Endothelial cell of umbilical vein (primary cell): ENCODE data around the gene RAD50. TPM values are rescaled to one million over a fixed set of nuclear protein-coding genes. Genes with fewer than 3 reads are reported as not detected.

Experiments used
- BruUV-seq: library from RNA; stranded (reverse); fragments of 400-500 nt; replicated peaks from 2 replicates; lab custom pipeline; 2021; lab: Mats Ljungman, UMichigan
- CTCF ChIA-PET: fragments of 300-600, 350-600 bp; sonication (Branson Sonifier 250); formaldehyde crosslinking; loops from one replicate; lab custom pipeline; 2021; ENCODE audit warnings: antibody characterized with exemption, inconsistent platforms; lab: Charles Lee
- POLR2A ChIA-PET: fragments of 300-600, 350-600 bp; sonication (Branson Sonifier 250); formaldehyde crosslinking; loops from one replicate; lab custom pipeline; 2021; ENCODE audit warnings: antibody characterized with exemption, inconsistent platforms; lab: Charles Lee
- DNase-seq: peaks from one replicate; pipeline ENCODE4 v3.0.0-alpha.2; 2011; ENCODE audit warnings: low read depth, low spot score
- FAIRE-seq: peaks from 2 replicates; lab custom pipeline; 2011; peaks lifted over from hg19 to GRCh38; lab: Jason Lieb, UNC
- H2AFZ ChIP-seq: 2 replicates; pipeline ENCODE4 v1.6.0; 2012; ENCODE audit warnings: low read depth, low read length, control low read depth, inconsistent platforms
- H3K27ac ChIP-seq: 2 replicates; pipeline ENCODE4 v1.5.1; 2011; ENCODE audit warnings: low read depth, mild to moderate bottlenecking, control low read depth, low read length, moderate library complexity; ENCODE audit not compliant: insufficient read depth
- H3K27me3 ChIP-seq, 2 experiments: 2 replicates each; pipeline versions ENCODE4 v1.6.0 to v1.6.1; 2011; ENCODE audit warnings: low read length in 2 of 2, mixed read lengths in 1 of 2; ENCODE audit not compliant: control insufficient read depth in 2 of 2, insufficient read depth in 2 of 2
- H3K36me3 ChIP-seq, 2 experiments: 2 replicates in 1 of 2; 3 replicates in 1 of 2; pipeline ENCODE4 v1.5.1; 2011; ENCODE audit warnings: low read length in 2 of 2, mild to moderate bottlenecking in 1 of 2, moderate library complexity in 1 of 2; ENCODE audit not compliant: control insufficient read depth in 2 of 2, insufficient read depth in 2 of 2; ENCODE audit errors: extremely low read depth in 1 of 2
- H3K4me1 ChIP-seq: 3 replicates; pipeline ENCODE4 v1.5.1; 2011; ENCODE audit warnings: mild to moderate bottlenecking, low read length; ENCODE audit not compliant: control insufficient read depth, insufficient read depth; ENCODE audit errors: extremely low read depth
- H3K4me2 ChIP-seq: 2 replicates; pipeline ENCODE4 v1.6.1; 2011; ENCODE audit warnings: low read length, control low read depth, mixed read lengths; ENCODE audit not compliant: insufficient read depth
- H3K4me3 ChIP-seq, 3 experiments: fragments of 200-600 bp in 1 of 3; sonication (generic), shearing (Covaris generic) in 1 of 3; replicated peaks in 1 of 3; 2 replicates each; pipeline ENCODE4 v1.5.1; 2011 to 2016; ENCODE audit warnings: control low read depth in 3 of 3, low read length in 3 of 3, mild to moderate bottlenecking in 2 of 3, inconsistent platforms in 1 of 3, low read depth in 1 of 3, moderate library complexity in 1 of 3; ENCODE audit not compliant: insufficient read depth in 1 of 3
- H3K79me2 ChIP-seq: 2 replicates; pipeline ENCODE4 v1.6.0; 2012; ENCODE audit warnings: low read length, inconsistent platforms; ENCODE audit not compliant: control insufficient read depth, insufficient read depth
- H3K9ac ChIP-seq: replicated peaks from 2 replicates; pipeline ENCODE3; 2011; ENCODE audit warnings: low read length, control low read depth; ENCODE audit not compliant: insufficient read depth; ENCODE audit errors: extremely low read depth
- H3K9me1 ChIP-seq: replicated peaks from 3 replicates; pipeline ENCODE4 v1.6.0; 2011; ENCODE audit warnings: mild to moderate bottlenecking, low read length; ENCODE audit not compliant: control insufficient read depth, insufficient read depth; ENCODE audit errors: extremely low read depth
- H3K9me3 ChIP-seq: replicated peaks from 2 replicates; pipeline ENCODE4 v1.5.1; 2012; ENCODE audit warnings: low read length, inconsistent platforms; ENCODE audit not compliant: control insufficient read depth, insufficient read depth
- H4K20me1 ChIP-seq: replicated peaks from 2 replicates; pipeline ENCODE3; 2011; ENCODE audit warnings: mild to moderate bottlenecking, low read length; ENCODE audit not compliant: control insufficient read depth, insufficient read depth; ENCODE audit errors: extremely low read depth
- EZH2 ChIP-seq: IDR thresholded peaks from 2 replicates; pipeline ENCODE4 v1.6.1; 2012; ENCODE audit warnings: borderline replicate concordance, low read depth, mild to moderate bottlenecking, moderate library complexity, low read length, inconsistent platforms; ENCODE audit not compliant: severe bottlenecking
- FOS ChIP-seq: IDR thresholded peaks from 2 replicates; pipeline ENCODE4 v1.6.1; 2011; ENCODE audit warnings: mild to moderate bottlenecking, low read length, moderate library complexity, borderline replicate concordance; ENCODE audit not compliant: insufficient read depth
- GATA2 ChIP-seq: IDR thresholded peaks from 2 replicates; pipeline ENCODE4 v1.7.0; 2011; ENCODE audit warnings: low read depth, mild to moderate bottlenecking, moderate library complexity, mixed read lengths, low read length; ENCODE audit not compliant: insufficient read length, insufficient read depth
- JUN ChIP-seq: IDR thresholded peaks from 2 replicates; pipeline ENCODE4 v1.6.1; 2011; ENCODE audit warnings: borderline replicate concordance, low read depth; ENCODE audit not compliant: insufficient read length, insufficient read depth
- MYC ChIP-seq: IDR thresholded peaks from one replicate; pipeline ENCODE4 v1.6.1; 2011; ENCODE audit warnings: mild to moderate bottlenecking, low read depth, low read length
- POLR2A ChIP-seq: IDR thresholded peaks from 2 replicates; pipeline ENCODE4 v1.6.1; 2012; ENCODE audit warnings: low read depth, mild to moderate bottlenecking, control low read depth, low read length
- POLR2AphosphoS5 ChIP-seq: IDR thresholded peaks from 2 replicates; pipeline ENCODE4 v1.6.1; 2012; ENCODE audit warnings: low read depth, mild to moderate bottlenecking, control low read depth, low read length, moderate library complexity; ENCODE audit not compliant: insufficient read depth
- dilution Hi-C: fragments of 300-500 bp; cut with MboI; formaldehyde crosslinking; loops from one replicate; pipeline ENCODE4 v1.15.0; 2019; ENCODE audit warnings: low sequenced_read_pairs; ENCODE audit not compliant: extremely low pct_ligation_motif_present
- intact Hi-C: fragments of 100-400 bp; cut with micrococcal nuclease; formaldehyde crosslinking; loops from one replicate; pipeline ENCODE4 v1.10.0; 2022
- polyA plus RNA-seq, 4 experiments: library from polyadenylated mRNA; depleted of rRNA in 3 of 4; stranded (reverse) in 3 of 4; unstranded in 1 of 4; fragments of >200 nt; gene quantifications; 2 replicates each; pipeline versions ENCODE4 v1.2.1 to v1.2.3, GENCODE V29; 2011 to 2012; ENCODE audit warnings: missing spikeins in 1 of 4
- total RNA-seq: library from RNA; stranded (reverse); gene quantifications from 2 replicates; pipeline ENCODE4 v1.2.3, GENCODE V29; 2021
- TF ChIP-seq, protein P1 (sequence below), 2 donors: IDR thresholded peaks; 1 replicate in 1 of 2; 2 replicates in 1 of 2; pipeline ENCODE4 v1.5.1; 2011; ENCODE audit warnings: low read length in 2 of 2, mild to moderate bottlenecking in 2 of 2, moderate library complexity in 2 of 2, control low read depth in 1 of 2, inconsistent platforms in 1 of 2, low read depth in 1 of 2; ENCODE audit not compliant: insufficient read depth in 1 of 2; ENCODE audit errors: extremely low read depth in 1 of 2
- TF ChIP-seq, protein P2 (sequence below): IDR thresholded peaks from 2 replicates; pipeline ENCODE4 v1.6.1; 2011; ENCODE audit not compliant: insufficient read depth, insufficient read length

RAD50 gene
- total and polyA plus RNA-seq, 2 donors (not counting 3 experiments of a cell fraction or from before 2014, with no cell fraction given) = 6.1 to 20.4 TPM

DNA sequence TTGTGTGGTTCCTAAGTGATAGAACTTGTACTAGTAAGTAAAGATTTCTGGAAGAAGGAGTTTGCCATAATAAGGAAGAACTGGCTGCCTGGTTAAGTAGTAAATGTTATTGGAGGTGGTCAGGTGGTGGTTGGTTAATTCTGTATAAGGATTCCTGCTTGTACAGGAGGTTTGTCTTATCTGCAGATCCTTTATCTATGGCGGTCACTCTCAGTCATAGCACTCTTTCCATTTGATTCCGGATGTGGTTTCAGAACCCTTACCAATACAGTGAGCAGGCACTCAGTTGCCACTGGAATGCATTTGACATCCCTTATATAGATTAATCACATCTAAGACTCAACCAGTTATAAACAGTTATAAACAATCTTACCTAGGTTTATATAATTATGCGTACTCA is 50.3 kb downstream of the RAD50 start:
- CTCF ChIA-PET = no interaction called here
- no peaks in the 10 kb centered on the region for H3K27me3 ChIP-seq
- H3K36me3 ChIP-seq = peaks cover 0 to 6% of the 10 kb centered on the region in 2 experiments
- no peak overlapping the region for H3K4me2 ChIP-seq
- TF ChIP-seq, protein P1, sequence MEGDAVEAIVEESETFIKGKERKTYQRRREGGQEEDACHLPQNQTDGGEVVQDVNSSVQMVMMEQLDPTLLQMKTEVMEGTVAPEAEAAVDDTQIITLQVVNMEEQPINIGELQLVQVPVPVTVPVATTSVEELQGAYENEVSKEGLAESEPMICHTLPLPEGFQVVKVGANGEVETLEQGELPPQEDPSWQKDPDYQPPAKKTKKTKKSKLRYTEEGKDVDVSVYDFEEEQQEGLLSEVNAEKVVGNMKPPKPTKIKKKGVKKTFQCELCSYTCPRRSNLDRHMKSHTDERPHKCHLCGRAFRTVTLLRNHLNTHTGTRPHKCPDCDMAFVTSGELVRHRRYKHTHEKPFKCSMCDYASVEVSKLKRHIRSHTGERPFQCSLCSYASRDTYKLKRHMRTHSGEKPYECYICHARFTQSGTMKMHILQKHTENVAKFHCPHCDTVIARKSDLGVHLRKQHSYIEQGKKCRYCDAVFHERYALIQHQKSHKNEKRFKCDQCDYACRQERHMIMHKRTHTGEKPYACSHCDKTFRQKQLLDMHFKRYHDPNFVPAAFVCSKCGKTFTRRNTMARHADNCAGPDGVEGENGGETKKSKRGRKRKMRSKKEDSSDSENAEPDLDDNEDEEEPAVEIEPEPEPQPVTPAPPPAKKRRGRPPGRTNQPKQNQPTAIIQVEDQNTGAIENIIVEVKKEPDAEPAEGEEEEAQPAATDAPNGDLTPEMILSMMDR (IDR thresholded peaks at IDR 0.05; ENCODE audit: extremely low read depth in 1 of 2, insufficient read depth in 1 of 2, low read depth in 1 of 2, low read length in 2 of 2) = no peak
- no peak for TF ChIP-seq GATA2
- no peak for TF ChIP-seq FOS
- TF ChIP-seq, protein P2, sequence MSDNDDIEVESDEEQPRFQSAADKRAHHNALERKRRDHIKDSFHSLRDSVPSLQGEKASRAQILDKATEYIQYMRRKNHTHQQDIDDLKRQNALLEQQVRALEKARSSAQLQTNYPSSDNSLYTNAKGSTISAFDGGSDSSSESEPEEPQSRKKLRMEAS = no peak
- no peak for TF ChIP-seq POLR2AphosphoS5
- no peak for TF ChIP-seq EZH2
- TF ChIP-seq JUN = no peak
- no peak for TF ChIP-seq POLR2A
- TF ChIP-seq MYC = no peak
- DNase-seq (no peak), FAIRE-seq (no peak)
- dilution Hi-C loops (no loop called here), intact Hi-C loops (no loop called here)
- H3K79me2 ChIP-seq = no peaks in the 10 kb centered on the region
- POLR2A ChIA-PET = no interaction called here
- H3K4me3 ChIP-seq = no peak overlapping the region
- H4K20me1 ChIP-seq = no peaks in the 10 kb centered on the region
- BruUV-seq = no TSS peak
- H3K9ac ChIP-seq = no peak overlapping the region
- H2AFZ ChIP-seq = no peak overlapping the region
- no peaks in the 10 kb centered on the region for H3K4me1 ChIP-seq
- H3K9me1 ChIP-seq = no peaks in the 10 kb centered on the region
- no peaks in the 10 kb centered on the region for H3K9me3 ChIP-seq
- H3K27ac ChIP-seq = no peak overlapping the region
